Tongue (tissue), 2 donors: ENCODE data around the gene NR2C2. TPM values are rescaled to one million over a fixed set of nuclear protein-coding genes. Genes with fewer than 3 reads are reported as not detected.
"Not testable (repeated sequence)": the region's sequence is repeated elsewhere in the genome, so short reads cannot be mapped to it uniquely, and the experiment has no call there.

Experiments used
- DNase-seq: peaks from one replicate; pipeline ENCODE4 v3.0.0-alpha.2; 2015
- total RNA-seq: library from RNA; depleted of rRNA; stranded (reverse); fragments of >200 nt; gene quantifications from one replicate; pipeline ENCODE4 v1.2.3, GENCODE V29; 2014

NR2C2 gene
- total RNA-seq = 42.7 TPM

DNA sequence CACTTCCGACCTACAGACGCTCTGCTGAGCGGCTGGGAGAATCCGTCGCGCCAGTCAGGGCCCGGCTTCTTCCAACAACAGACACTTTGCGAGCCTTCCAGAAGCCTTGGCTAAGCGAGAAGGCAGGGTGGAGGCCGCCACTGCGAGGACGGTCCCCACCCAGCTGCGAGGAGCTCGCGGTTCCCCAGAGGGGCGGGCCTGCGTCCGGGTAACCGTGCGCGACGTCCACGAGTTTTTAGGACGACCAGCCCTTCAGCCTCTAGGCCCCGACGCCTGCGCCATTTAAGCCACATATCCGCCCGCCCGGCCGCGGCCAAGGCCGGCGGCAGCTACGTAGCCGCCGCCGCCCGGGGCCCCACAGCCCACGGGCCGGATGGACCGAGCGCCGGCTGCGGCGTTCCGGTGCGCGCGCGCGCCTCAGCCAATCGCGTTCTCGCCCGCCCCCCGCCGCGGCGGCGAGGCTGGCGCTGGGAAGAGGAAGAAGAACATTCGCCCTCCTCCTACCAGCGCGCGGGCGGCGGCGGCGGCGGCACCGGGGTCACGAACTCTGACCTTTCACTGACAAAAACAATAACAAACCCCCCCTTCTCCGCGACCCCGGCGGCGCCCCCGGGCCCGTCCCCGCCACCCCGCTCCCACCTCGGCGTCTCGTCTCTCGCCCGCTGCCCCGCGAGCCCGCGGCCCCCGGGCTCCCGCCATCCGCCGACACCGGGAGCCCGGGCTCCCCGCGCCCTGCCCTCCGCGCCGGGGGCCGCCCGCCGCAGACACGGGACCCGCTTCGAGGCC lies at the start of gene NR2C2:
TSS of gene NR2C2 (plus strand) at position 484 of the 786 bp plus-strand sequence. CDS start 56,332 bp downstream, outside the sequence.
- peak; percentile 91 for DNase-seq

DNA sequence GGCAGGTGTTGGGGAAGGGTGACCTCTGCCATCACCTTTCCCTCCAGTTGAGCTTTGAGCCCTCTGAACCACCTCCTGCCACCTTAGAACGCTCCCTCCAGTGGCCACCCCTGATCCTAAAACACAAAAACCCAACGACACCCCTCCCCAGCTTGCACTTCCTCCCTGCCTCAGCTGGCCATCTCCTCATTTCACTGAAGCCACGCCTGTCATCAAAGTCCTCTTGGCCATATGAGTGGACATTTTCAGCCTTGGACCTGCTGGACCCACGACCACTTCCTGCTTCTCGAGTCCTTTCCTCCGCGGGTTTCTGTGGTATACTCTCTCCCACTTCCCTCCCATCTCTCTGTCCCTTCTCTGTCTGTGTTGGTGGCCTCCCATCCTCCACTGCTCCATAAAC lies 48.5 kb upstream of the NR2C2 start:
- no peak for DNase-seq

DNA sequence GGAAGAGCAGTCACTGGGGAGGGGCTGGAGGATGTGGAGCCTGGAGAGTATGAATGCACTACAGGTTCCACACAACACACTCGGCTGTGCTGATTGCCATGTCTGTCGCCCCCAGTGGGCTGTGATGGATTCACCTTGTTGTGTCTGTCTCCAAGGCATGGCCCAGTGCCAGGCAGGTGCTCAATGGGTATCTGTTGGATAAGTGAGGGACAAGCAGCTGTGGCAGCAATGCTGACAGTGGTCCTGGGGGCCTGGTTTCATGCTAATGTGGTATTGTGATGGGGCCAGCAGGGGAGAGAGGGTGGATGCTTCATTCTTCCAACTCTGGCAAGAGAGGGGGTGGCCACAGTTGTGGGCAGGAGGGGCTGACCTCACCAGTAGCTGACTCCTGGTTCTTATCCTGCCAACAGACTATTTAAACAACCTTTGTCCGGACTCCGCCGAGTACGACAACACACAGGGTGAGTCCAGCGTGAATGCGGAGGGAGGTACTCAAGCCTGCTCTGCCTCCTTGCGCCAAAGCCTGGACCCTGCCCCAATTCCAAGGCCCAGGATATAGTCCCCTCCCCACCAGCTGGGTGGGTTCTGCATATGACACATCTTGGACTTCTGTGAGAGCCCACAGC lies 47.3 kb upstream of the NR2C2 start:
- DNase-seq = no peak

DNA sequence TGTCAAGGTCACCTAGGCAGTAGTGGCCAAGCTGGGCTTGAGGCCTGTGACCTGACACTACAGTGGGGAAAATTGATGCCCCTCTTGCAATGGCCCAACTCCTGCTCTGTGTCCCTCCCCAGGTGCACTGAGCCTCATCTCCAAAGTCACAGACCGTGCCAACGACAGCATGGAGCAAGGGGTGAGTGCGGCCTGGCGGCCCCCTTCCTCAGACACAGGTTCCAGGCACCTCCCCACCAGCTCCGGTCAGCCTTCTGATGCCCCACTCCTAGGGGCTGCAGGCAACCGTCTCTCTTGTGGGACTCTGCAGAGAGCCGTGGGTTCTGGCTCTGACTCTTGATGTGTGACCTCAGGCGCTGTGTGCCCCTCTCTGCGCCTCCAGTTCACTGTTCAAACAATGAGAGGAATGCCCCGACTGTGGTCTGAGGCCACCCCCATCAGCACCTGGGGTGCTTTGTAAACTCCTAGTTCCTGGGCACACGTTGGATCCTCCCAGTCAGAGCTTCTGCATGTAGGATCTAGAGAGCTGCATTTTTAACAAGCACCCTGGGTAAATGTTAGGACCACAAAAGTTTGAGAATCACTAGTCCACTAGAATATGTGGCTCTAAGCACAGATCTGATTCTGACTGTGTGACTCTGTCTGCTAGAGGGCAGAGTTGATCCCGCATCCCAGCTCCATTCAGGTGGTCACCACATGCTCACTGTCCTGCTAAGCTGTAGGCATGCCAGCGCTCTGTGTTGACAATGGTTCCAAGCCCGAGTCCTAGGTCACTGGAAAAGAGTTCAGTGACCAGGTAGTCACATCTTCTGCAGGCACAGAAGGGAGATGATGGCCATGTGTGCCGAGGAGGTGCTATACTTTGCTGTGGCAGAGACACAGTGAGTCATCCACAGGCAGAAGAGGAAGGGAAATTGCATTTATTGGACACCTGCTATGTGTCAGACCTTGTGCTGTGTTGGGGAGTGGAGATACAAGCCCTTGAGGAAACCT lies 46.2 kb upstream of the NR2C2 start:
- DNase-seq = no peak

DNA sequence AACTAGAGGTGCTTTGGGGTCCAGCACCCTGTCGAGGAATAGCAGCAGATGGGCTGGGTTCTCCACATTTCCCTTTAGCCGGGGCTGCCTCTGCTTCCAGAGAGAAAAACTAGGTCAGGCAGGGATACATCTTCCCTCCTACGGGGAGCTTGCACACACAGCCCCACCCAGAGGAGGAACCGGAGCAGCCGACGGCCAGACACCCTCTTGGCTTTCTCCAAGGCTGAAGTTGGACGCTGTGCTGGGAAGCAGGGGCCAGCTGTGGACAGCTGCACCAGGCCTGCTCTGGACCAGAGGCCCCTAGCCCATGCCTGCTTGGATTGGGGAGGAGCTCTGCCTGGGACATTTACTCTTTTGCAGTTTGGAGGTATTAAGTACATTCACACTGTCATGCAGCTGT lies 44.7 kb upstream of the NR2C2 start:
- DNase-seq = peak; percentile 95

DNA sequence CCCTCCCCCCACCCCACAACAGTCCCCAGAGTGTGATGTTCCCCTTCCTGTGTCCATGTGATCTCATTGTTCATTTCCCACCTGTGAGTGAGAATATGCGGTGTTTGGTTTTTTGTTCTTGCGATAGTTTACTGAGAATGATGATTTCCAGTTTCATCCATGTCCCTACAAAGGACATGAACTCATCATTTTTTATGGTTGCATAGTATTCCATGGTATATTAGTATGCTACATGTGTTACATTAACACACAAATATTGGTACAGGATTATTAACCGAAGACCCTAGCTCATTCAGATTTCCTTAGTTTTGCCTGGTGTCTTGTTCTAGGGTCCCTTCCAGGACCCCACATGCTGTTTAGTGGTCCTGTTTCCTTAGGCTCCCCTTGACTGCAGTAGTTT lies 43.9 kb upstream of the NR2C2 start:
- not testable (repeated sequence) for DNase-seq

DNA sequence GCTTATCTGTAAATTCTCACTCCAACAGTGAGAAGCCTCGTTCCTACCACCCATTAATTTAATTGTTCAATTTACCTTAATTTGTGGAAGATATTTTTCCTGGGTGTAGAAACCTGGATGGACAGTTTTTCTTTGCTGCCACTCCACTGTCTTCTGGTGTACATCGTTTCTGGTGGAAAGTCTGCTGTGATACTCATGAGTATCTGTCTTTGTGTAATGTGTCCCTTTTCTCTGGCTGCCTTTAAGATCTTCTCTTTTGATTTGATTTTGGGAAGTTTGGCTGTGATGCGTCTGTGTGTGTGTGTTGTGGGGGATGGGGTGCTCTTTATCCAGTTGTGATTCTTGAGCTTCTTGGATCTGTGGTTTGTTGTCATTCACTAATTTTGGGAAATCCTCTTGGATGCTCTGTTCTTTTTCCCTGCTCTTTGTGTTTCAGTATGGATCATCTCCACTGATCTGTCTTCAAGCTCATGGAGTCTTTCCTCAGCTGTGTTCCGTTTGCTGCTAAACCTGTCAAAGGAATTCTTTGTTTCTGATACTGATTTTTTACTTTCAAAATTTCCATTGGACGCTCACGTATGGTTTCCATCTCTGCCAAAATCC lies 42.2 kb upstream of the NR2C2 start:
- no peak for DNase-seq

DNA sequence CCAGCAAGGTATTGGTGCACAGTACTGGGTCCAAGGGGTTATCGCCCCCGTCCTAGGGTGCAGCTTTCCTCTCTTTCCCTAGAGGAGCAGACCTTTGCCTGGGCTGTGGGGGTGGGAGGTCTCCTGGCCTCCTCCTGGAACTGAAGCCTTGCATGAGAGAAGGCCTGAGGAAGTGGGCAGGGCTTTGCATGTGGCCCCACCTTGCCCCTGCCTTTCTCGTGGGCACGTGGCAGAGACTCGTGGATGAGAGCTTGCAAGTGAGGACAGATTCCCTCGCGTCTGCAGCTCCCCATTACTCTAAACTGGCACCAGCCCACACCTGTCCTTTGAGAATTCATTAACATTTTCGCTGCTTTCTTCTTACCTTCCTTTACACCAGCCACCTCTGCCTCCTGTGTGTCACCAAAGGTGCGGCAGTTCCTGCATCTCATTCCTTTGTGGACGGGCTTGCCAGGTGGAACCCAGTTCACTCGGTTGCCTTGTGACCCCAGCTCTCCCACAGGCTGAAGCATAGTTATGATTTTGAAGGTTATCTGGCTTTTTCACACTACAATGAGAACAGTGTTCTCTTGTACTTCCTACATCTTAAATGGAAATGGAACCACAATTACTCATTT lies 40.9 kb upstream of the NR2C2 start:
- no peak for DNase-seq

DNA sequence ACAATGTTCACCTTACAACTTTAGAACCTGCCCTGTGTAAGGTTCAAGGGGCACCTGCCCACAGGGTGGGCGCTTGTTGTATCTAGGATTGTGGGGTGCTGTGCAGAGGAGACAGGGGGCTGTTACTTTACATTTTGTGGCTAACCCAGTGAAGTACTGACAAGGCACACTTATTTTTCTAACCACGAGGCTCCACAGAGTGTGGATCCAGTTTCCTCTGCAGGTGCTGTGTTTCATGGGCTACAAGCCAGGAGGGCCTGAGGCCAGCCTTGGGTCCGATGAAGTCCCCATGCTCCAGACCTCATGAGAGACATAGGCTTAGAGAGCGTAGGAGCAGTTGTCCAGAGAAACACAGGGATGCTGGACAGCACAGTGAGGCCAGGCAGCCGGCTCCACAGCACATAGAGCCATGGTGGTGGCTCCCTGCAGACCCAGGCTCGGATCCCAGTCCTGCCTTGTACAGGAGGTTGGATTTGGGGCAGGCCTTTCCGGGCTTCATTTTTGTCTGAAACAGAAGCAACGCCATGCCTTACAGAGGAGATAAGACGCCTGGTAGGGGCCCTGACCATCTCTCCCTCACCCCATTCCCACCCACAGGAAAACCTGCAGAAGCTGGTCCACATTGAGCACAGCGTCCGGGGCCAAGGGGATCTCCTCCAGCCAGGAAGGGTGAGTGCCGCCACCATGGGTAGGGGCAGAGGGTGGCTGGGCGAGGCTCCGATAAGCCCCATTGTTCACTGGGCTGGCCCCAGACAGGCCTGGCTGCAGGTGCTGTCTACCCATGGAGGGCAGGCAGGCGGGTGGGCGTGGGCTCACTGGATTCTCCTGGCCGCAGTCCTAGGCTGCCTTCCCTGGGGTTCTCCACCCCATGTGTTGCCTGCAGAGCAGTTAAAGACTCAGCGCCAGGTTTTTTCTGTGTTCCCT lies 40.1 kb upstream of the NR2C2 start:
- DNase-seq = peak; percentile 36

DNA sequence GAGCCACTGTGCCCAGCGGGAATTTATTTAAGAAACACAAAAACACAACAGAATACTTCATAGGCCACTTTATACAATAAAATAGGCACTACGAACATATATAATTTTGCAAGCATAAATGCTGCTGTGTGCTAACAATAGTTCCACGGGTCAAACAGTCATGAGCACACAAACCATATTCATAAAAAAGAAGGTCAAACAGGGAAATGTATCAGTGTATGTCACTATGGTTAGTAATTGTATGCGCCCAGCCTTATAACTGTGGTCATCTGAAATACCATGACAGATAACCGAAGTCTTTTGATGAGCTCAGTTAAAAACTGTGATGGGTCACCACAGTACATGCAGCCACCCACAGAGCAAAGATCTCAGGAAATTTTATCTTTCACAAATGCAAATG lies 38.1 kb upstream of the NR2C2 start:
- DNase-seq = no peak

DNA sequence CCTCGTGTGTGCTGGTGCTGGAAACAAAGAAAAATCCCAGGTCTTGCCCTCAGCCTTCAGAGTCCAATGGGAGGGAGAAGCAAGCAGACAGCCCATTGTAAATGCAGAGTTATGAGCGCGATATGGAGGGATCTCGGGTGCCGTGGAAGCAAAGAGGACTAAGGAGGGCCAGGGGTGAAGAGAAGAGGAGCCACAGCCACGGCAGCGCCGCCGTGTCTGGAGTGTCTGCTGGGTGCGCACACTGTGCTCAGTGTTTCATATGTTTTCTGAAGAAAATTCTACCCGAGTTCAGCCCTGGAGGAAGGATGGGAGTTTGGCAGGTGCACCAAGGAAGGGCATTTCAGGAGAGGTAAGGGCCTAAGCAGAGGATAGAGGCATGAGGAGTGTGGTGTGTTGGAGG lies 35.7 kb upstream of the NR2C2 start:
- no peak for DNase-seq

DNA sequence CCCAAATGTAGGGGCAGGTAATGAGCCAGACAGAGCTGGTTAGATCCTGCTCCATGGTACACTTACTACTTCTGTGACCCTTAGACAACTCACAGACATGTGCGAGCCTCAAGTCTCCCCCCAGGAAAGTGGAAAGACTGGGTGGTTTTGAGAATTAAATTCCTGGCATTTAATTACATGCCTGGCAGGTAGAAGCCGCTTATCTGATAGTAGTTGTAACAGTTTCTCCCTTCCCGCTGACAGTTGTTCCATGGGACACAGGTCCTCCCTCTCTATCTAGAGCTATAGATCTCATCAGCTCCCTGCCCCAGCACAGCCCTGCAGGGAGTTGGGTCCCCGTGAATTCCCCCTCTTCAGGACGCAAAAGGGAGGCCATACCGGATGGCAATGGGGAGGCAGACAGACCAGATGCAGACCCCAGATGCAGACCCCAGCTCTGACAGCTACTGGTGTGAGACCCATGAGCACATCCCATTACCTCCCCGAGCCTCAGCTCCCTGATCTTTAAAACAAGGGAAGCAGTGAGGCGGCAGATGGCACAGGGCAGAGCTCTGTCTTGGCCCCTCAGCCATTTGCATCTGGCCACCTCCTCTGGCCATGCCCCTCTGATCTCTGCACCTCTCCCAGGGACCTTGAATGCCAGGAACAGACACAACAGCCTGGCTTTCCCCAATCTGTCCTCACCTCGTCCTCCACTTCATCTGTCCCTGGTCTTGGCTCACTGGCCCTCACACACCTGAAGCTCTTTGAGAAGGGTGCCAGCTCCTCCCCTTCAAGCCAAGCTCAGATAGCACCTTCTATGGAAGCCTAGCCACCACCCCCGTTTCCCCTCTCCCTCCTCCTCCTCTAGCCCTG lies 34.1 kb upstream of the NR2C2 start:
- no peak for DNase-seq

DNA sequence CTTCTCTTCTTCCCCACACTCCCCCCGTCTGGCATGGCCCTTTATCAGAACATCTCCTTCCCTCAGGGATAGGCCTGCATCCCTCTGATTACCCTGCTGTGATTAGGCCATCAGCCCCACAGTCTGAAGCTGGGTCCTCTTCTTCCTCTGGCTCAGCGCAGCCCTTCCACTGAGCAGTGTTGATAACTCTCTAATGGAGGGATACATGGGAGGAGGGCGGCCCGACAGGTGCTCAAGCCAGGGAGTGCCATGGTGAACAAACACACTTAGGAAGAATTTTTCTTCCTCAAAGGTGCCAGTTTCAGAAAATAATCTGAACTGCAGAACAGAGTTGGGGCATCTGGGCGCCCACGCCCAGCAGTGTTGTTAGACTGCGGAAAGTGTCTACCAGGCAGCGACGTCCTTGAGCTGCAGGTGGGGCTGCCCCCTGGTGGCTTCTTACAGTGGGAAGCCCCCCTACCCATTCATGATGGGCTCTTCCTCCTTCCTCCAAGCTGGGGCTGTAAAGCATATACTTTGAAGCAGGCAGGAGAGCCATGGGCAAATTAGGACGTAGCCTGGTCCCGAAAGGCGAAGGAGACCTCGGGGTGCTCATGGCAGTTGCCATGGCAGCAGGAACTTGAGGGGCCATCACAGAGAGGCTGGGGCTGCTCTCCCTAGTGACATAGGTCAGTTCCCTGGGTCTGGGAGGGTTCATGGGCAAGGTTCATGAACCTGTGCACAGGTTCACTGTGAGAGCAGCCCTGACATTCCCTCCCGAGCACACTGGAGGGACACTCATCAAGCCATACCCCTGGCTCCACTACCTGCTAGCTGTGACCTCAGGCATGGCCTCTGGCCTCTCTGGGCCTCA lies 33.2 kb upstream of the NR2C2 start:
- no peak for DNase-seq

DNA sequence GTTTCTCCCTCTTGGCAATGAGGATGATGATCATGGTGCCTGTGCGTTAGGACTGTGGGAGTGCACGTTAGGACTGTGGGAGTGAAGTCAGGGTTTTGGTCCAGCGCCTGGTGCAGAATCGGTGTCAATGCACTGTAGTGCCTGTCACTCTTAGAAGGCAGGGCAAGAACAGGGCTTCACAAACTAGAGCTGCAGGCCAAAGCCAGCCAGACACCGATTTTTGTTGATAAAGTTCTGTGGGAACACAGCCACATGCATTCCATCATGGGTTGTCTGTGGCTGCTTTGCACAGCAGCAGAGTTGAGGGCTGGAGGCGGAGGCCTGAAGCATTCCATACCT lies 32.6 kb upstream of the NR2C2 start:
- no peak for DNase-seq

DNA sequence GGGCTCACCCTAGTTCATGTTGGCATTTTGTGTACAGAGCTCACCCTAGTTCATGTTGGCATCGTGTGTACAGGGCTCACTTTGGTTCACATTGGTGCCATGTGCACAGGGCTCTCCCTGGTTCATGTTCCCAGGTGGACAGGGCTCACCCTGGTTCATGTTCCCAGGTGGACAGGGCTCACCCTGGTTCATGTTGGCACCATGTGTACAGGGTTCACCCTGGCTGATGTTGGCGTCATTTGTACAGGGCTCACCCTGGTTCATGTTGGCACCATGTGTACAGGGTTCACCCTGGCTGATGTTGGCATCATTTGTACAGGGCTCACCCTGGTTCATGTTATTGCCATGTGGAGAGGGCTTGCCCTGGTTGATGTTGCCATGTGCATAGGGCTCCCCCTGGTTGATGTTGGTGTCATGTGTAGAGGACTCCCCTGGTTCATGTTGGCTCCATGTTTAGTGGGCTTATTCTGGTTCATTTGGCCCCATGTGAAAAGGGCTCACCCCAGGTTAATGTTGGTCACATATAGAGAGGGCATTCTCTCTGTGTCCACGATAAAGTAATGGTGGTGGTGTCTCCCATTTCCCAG lies 31.7 kb upstream of the NR2C2 start:
- peak; percentile 25 for DNase-seq

DNA sequence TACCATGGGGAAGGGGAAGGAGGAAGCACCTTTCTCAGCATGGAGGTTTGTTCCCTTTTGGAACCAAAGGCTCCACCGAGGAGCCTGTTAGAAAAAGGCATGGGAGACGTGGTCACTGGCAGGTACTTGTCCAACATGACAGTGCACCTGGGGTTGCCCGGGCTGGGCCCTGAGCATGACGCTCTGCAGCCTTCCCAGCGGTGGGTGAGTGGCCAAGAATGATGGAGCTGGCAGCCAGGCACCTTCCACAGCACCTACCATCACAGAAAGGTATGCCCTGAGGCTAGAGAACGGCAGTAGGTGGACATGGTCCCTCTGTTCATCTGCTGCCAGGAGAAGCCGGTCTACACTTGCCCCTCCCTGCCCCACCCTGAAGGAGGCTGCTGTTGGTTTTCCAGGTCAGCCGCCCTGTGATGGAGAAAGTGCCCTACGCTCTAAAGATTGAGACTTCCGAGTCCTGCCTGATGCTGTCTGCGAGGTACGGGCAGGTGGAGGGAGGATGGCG lies 29.0 kb upstream of the NR2C2 start:
- no peak for DNase-seq

DNA sequence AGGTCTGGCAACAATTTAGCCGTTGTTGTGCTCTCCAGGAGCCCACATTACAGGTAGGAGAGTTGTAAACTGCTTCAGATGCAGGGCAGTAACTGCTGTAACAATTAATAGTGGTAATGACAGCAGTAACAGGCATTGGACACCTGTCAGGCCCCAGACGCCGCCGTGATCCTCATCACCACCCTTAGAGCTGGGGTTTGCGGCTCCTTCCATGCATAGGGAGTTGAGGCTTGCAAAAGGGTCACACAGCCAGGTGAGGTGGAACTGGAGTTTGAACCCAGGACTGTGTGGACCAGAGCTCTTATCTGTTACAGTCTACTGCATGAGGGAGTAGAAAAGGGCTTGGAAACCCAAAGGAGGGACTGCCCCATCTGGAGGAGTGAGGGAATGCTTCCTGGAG lies 26.8 kb upstream of the NR2C2 start:
- no peak for DNase-seq

DNA sequence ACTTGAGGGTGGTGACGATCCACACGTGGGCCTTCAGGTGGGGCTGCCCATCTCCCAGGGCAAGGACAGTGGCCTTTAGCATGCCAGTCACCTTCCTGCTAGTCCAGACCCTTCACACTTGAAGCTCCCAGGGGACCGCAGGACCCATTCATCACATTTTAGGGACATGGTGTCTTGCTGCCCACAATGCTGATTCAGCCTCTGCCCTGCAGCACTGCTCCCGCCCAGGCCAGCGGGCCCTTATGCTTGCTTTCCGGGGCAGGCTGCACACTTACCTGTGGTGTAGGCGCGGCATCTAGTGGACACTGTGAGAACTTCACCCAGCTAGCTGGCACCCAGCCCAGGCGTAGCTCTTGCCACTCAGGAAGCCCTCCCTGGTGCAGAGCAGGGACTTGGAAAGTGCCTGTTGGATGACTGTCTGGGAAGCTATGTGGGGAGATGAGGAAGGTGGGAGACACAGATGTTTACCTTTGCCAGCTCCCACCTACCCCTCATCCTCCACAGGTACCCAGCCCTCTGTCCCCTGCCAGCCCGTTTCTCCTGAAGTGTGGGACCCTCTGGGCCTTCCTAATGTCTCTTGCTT lies 26.3 kb upstream of the NR2C2 start:
- DNase-seq = peak; percentile 95
